Neuronal stem cell (in vitro differentiated cells): Measurements from ENCODE around the gene CLEC9A. TPM values are rescaled to one million over a fixed set of nuclear protein-coding genes. Genes with fewer than 3 reads are reported as not detected.

Experiments
- DNase-seq: peaks from one replicate; pipeline ENCODE4 v3.0.0-alpha.2; 2013; ENCODE audit warnings: low spot score
- H2AFZ ChIP-seq: one replicate; pipeline ENCODE4 v1.6.1; 2013; ENCODE audit warnings: mild to moderate bottlenecking, low read length, inconsistent platforms
- H2AK5ac ChIP-seq: 2 replicates; pipeline ENCODE4 v1.6.1; 2013; ENCODE audit warnings: low read depth, mild to moderate bottlenecking, inconsistent platforms, low read length, moderate library complexity, mixed read lengths
- H2BK120ac ChIP-seq: 2 replicates; pipeline ENCODE4 v1.6.1; 2013; ENCODE audit warnings: low read depth, mild to moderate bottlenecking, inconsistent platforms, low read length, moderate library complexity, mixed read lengths
- H2BK12ac ChIP-seq: one replicate; pipeline ENCODE4 v1.6.1; 2013; ENCODE audit warnings: low read length, inconsistent platforms
- H2BK15ac ChIP-seq: 2 replicates; pipeline ENCODE4 v1.6.1; 2013; ENCODE audit warnings: mild to moderate bottlenecking, low read length, inconsistent platforms, mixed read lengths
- H2BK5ac ChIP-seq: one replicate; pipeline ENCODE4 v1.6.1; 2013; ENCODE audit warnings: inconsistent platforms, mild to moderate bottlenecking, low read length, moderate library complexity
- H3K14ac ChIP-seq: one replicate; pipeline ENCODE4 v1.6.1; 2013; ENCODE audit warnings: low read length, inconsistent platforms
- H3K18ac ChIP-seq: 2 replicates; pipeline ENCODE4 v1.6.1; 2013; ENCODE audit warnings: low read length, inconsistent platforms
- H3K23ac ChIP-seq: 2 replicates; pipeline ENCODE4 v1.6.1; 2013; ENCODE audit warnings: low read depth, mild to moderate bottlenecking, mixed read lengths, low read length, inconsistent platforms; ENCODE audit not compliant: poor library complexity
- H3K27ac ChIP-seq: replicated peaks from 3 replicates; pipeline ENCODE4 v1.5.1; 2013; ENCODE audit warnings: low read length, inconsistent platforms
- H3K27me3 ChIP-seq, 3 experiments: 2 replicates each; pipeline ENCODE4 v1.6.1; 2013; ENCODE audit warnings: low read length in 3 of 3, mild to moderate bottlenecking in 2 of 3, inconsistent platforms in 1 of 3, low read depth in 1 of 3, mixed read lengths in 1 of 3, moderate library complexity in 1 of 3; ENCODE audit not compliant: control insufficient read depth in 3 of 3, insufficient read depth in 3 of 3
- H3K36me3 ChIP-seq, 2 donors: replicated peaks in 1 of 2; 2 replicates each; pipeline ENCODE4 v1.6.1; 2013; ENCODE audit warnings: low read length in 2 of 2; ENCODE audit not compliant: control insufficient read depth in 2 of 2, insufficient read depth in 2 of 2
- H3K4ac ChIP-seq: 2 replicates; pipeline ENCODE4 v1.6.1; 2013; ENCODE audit warnings: inconsistent platforms, mild to moderate bottlenecking, low read length, moderate library complexity
- H3K4me1 ChIP-seq, 2 donors: 1 replicate in 1 of 2; 2 replicates in 1 of 2; pipeline ENCODE4 v1.6.1; 2013; ENCODE audit warnings: low read length in 2 of 2, low read depth in 1 of 2; ENCODE audit not compliant: control insufficient read depth in 2 of 2, insufficient read depth in 1 of 2
- H3K4me2 ChIP-seq: one replicate; pipeline ENCODE4 v1.6.1; 2013; ENCODE audit warnings: mild to moderate bottlenecking, low read length, inconsistent platforms; ENCODE audit not compliant: insufficient read depth, poor library complexity, severe bottlenecking
- H3K4me3 ChIP-seq, 2 donors: 2 replicates each; pipeline ENCODE4 v1.5.1; 2013; ENCODE audit warnings: low read length in 2 of 2, mild to moderate bottlenecking in 2 of 2, inconsistent platforms in 1 of 2, moderate library complexity in 1 of 2
- H3K79me1 ChIP-seq: one replicate; pipeline ENCODE4 v1.6.1; 2013; ENCODE audit warnings: low read depth, mild to moderate bottlenecking, inconsistent platforms, low read length, moderate library complexity
- H3K9ac ChIP-seq: one replicate; pipeline ENCODE4 v1.6.1; 2013; ENCODE audit warnings: mild to moderate bottlenecking, low read depth, low read length, inconsistent platforms; ENCODE audit not compliant: poor library complexity
- H3K9me3 ChIP-seq, 2 donors: replicated peaks in 1 of 2; 2 replicates each; pipeline versions ENCODE3 to v1.6.1; 2013; ENCODE audit warnings: low read length in 2 of 2, mild to moderate bottlenecking in 2 of 2, inconsistent platforms in 1 of 2, low read depth in 1 of 2, mixed read lengths in 1 of 2, moderate library complexity in 1 of 2; ENCODE audit not compliant: control insufficient read depth in 2 of 2, insufficient read depth in 1 of 2
- H4K8ac ChIP-seq: one replicate; pipeline ENCODE4 v1.6.1; 2013; ENCODE audit warnings: low read depth, mild to moderate bottlenecking, inconsistent platforms, low read length, moderate library complexity
- H4K91ac ChIP-seq: one replicate; pipeline ENCODE4 v1.6.1; 2013; ENCODE audit warnings: low read length, low read depth, mild to moderate bottlenecking, inconsistent platforms; ENCODE audit not compliant: poor library complexity
- WGBS, 2 donors: extraction: QIAGEN DNeasy Blood & Tissue Kit; methylation state at CpG; one replicate each; pipeline ENCODE4 v1.1.7; 2013; ENCODE audit warnings: missing lambda C conversion rate in 2 of 2, mixed read lengths in 1 of 2; ENCODE audit not compliant: insufficient read length in 2 of 2, insufficient replicate concordance in 1 of 2; ENCODE audit errors: extremely low coverage in 2 of 2; 5-methylcytosine and 5-hydroxymethylcytosine counted together
- polyA plus RNA-seq, 2 experiments: library from polyadenylated mRNA; stranded (reverse); fragments of 200-250 nt; gene quantifications; one replicate each; pipeline ENCODE4 v1.2.3, GENCODE V29; 2013

CLEC9A gene
- polyA plus RNA-seq (2013, experiment 1 of 2), result not detected
- polyA plus RNA-seq (2013, experiment 2 of 2), result not detected

DNA sequence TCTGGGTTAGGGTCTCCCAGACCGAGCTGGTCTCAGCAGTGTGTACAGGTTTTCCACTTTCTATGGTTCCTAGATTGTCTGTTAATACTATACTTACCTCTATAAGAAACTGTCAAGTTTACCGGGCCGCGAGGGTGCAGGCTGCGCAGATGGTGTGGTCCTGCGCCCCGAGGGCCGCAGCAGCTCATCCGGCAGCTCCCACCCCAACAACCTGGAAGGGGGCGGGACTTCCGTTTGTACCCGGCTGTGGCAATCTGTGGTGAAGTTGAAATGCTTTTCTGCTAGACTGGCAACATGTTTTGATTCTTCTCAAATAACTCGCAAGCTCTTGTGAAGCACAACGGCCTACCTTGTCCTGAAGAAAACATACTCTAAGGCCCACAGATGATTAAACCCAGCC, at the start of gene CLEC9A:
Gene CLEC9A, plus strand, starts transcription at position 237 of the 400 bp plus-strand sequence. CDS start 22,006 bp downstream, outside the sequence.
- no CpG with 5 or more reads among the region's 14 CpGs for WGBS, 2 donors

DNA sequence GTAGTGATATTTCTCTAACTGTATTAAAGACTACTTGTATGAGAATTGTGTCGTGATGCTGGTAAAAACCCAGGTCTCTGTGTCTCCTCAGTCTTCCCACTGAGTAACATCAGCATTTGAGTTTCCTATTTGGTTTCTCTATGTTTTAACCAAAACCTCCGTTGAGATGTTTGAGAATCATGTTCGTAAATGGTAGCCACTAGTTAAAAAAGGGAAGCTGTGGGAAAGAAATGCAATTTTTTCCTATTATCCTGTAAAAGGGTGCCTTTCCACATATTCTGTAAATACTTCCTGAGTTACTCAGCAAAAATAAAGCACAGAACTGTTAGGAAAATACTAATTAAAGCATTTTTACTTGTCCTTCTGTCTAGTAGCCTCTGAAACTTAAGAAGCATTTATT, 38.6 kb upstream of the CLEC9A start:
- Histone ChIP-seq H2BK12ac (no peak overlapping the region), H2BK15ac (no peak overlapping the region), H4K91ac (no peak overlapping the region), H3K4me3 (no peak overlapping the region), H3K14ac (no peak overlapping the region), H2BK120ac (no peak overlapping the region), H3K9ac (no peak overlapping the region), H3K23ac (no peak overlapping the region), H3K27ac (no peak overlapping the region), H2BK5ac (no peak overlapping the region), H2AFZ (no peak overlapping the region), H4K8ac (no peak overlapping the region), H3K27me3 (no peaks in the 10 kb centered on the region), H3K79me1 (no peaks in the 10 kb centered on the region), H3K36me3 (no peaks in the 10 kb centered on the region), H3K18ac (no peak overlapping the region), H3K9me3 (no peaks in the 10 kb centered on the region), H3K4ac (no peak overlapping the region), H3K4me1 (no peaks in the 10 kb centered on the region), H3K4me2 (no peak overlapping the region), H2AK5ac (no peak overlapping the region)
- DNase-seq, result no peak
- no CpG with 5 or more reads among the region's 3 CpGs for WGBS, 2 donors

More for the DNA sequence above, at the start of gene CLEC9A:
- H3K4me1 ChIP-seq, result peaks cover 0 to 2% of the 10 kb centered on the region in 2 donors
- no peak within 1 kb of the TSS for H3K23ac ChIP-seq
- no peak within 1 kb of the TSS for H3K4ac ChIP-seq
- H2AFZ ChIP-seq, result no peak within 1 kb of the TSS
- no peaks in the 10 kb centered on the region for H3K27me3 ChIP-seq
- no peak within 1 kb of the TSS for H2BK15ac ChIP-seq
- no peaks in the 10 kb centered on the region for H3K79me1 ChIP-seq
- no peak for DNase-seq
- H3K14ac ChIP-seq, result no peak within 1 kb of the TSS
- no peak within 1 kb of the TSS for H3K27ac ChIP-seq
- no peaks in the 10 kb centered on the region for H3K36me3 ChIP-seq
- H2BK120ac ChIP-seq, result no peak within 1 kb of the TSS
- no peak within 1 kb of the TSS for H3K18ac ChIP-seq
- no peak within 1 kb of the TSS for H2BK12ac ChIP-seq
- no peak within 1 kb of the TSS for H4K91ac ChIP-seq
- H3K9ac ChIP-seq, result no peak within 1 kb of the TSS
- no peak within 1 kb of the TSS for H4K8ac ChIP-seq
- H3K9me3 ChIP-seq, result no peaks in the 10 kb centered on the region
- no peak within 1 kb of the TSS for H2AK5ac ChIP-seq
- no peak within 1 kb of the TSS for H3K4me2 ChIP-seq
- H2BK5ac ChIP-seq, result no peak within 1 kb of the TSS
- no peak within 1 kb of the TSS for H3K4me3 ChIP-seq

DNA sequence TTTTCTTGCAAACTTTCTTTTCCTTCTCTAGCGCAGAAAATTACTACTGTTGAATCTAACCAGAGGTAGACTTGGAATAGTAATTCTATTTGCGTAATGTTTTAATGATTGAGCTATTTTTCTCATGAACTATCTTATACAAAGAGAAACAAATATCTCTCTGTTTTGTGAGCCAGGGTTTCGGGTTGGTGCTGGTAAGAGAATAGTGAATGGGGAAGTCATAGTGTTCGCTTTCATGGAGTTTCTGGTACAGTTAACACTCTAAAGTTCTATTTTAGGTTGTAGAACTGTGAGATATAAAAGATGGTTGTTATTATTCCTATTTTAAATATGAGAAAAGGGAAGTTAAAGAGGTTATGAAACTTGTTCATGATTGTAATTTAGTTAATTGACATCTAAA, 38.2 kb upstream of the CLEC9A start:
- Histone ChIP-seq H4K91ac (no peak overlapping the region), H3K9ac (no peak overlapping the region), H2AK5ac (no peak overlapping the region), H3K23ac (no peak overlapping the region), H3K9me3 (no peaks in the 10 kb centered on the region), H2AFZ (no peak overlapping the region), H3K79me1 (no peaks in the 10 kb centered on the region), H3K4me3 (no peak overlapping the region), H3K14ac (no peak overlapping the region), H3K4ac (no peak overlapping the region), H2BK120ac (no peak overlapping the region), H2BK5ac (no peak overlapping the region), H3K36me3 (no peaks in the 10 kb centered on the region), H2BK15ac (no peak overlapping the region), H3K27ac (no peak overlapping the region), H3K27me3 (no peaks in the 10 kb centered on the region), H4K8ac (no peak overlapping the region), H3K4me2 (no peak overlapping the region), H2BK12ac (no peak overlapping the region), H3K18ac (no peak overlapping the region), H3K4me1 (no peaks in the 10 kb centered on the region)
- WGBS, 2 donors, result no CpG with 5 or more reads among the region's 4 CpGs
- DNase-seq, result no peak

DNA sequence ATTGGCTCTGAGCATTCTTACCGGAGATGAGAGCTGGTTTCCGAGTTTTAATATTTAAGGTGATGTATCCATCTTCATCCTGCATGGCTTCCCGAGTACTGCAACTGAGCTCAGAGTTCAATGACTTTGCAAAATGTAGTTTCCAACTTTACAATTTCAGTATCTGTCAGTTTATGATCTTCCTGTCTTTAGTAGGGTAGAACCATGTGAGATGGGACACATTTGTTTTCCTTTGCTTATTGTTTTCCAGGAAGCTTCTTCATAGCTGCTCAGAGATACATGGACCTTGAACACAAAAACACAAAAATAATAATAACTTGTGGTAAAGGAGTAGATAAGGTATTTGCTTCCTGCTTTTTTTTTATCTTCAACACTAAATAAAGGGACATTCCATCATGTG, 31.5 kb upstream of the CLEC9A start, which contains the start of gene CLEC1B:
Gene CLEC1B, minus strand, starts transcription at position 106 of the 400 bp plus-strand sequence. Its CDS starts 21 bp downstream, at position 85.
- Histone ChIP-seq H3K27ac (no peak within 1 kb of the TSS), H3K79me1 (no peaks in the 10 kb centered on the region), H3K4me3 (no peak within 1 kb of the TSS), H2BK120ac (no peak within 1 kb of the TSS), H2BK15ac (no peak within 1 kb of the TSS), H3K4me2 (no peak within 1 kb of the TSS), H4K91ac (no peak within 1 kb of the TSS), H4K8ac (no peak within 1 kb of the TSS), H2AFZ (no peak within 1 kb of the TSS), H3K14ac (no peak within 1 kb of the TSS), H3K9ac (no peak within 1 kb of the TSS), H2BK5ac (no peak within 1 kb of the TSS), H2AK5ac (no peak within 1 kb of the TSS), H3K4me1 (no peaks in the 10 kb centered on the region), H3K23ac (no peak within 1 kb of the TSS), H3K27me3 (no peaks in the 10 kb centered on the region), H2BK12ac (no peak within 1 kb of the TSS), H3K4ac (no peak within 1 kb of the TSS), H3K36me3 (no peaks in the 10 kb centered on the region), H3K18ac (no peak within 1 kb of the TSS), H3K9me3 (no peaks in the 10 kb centered on the region)
- no CpG with 5 or more reads among the region's 3 CpGs for WGBS, 2 donors
- no peak for DNase-seq
